HEK293 (cell line): Measurements from ENCODE around the gene RPL10.

Experiments used
- EGR2 ChIP-seq: fragments of 450-650 bp; formaldehyde crosslinking; IDR thresholded peaks from 2 replicates; pipeline ENCODE4 v1.5.1; 2016; ENCODE audit warnings: low read depth, missing biosample characterization, missing genetic modification characterization
- GLIS1 ChIP-seq: fragments of 450-650 bp; formaldehyde crosslinking; IDR thresholded peaks from 2 replicates; pipeline ENCODE4 v1.5.1; 2016; ENCODE audit warnings: missing biosample characterization, missing genetic modification characterization
- GLIS2 ChIP-seq: fragments of 450-650 bp; formaldehyde crosslinking; IDR thresholded peaks from 2 replicates; pipeline ENCODE4 v1.5.1; 2016; ENCODE audit warnings: missing biosample characterization, missing genetic modification characterization
- HIC1 ChIP-seq: fragments of 450-650 bp; formaldehyde crosslinking; IDR thresholded peaks from 2 replicates; pipeline ENCODE4 v1.5.1; 2016; ENCODE audit warnings: missing biosample characterization, missing genetic modification characterization
- IKZF3 ChIP-seq: fragments of 450-650 bp; IDR thresholded peaks from 2 replicates; pipeline ENCODE4 v1.5.0; 2018; ENCODE audit warnings: missing biosample characterization, mild to moderate bottlenecking, missing genetic modification characterization, moderate library complexity
- KLF1 ChIP-seq: fragments of 450-650 bp; formaldehyde crosslinking; IDR thresholded peaks from 2 replicates; pipeline ENCODE4 v1.5.1; 2016; ENCODE audit warnings: missing biosample characterization, missing genetic modification characterization
- KLF9 ChIP-seq: fragments of 450-650 bp; formaldehyde crosslinking; IDR thresholded peaks from 2 replicates; pipeline ENCODE4 v1.5.1; 2016; ENCODE audit warnings: missing biosample characterization, missing genetic modification characterization, low read depth
- PRDM10 ChIP-seq: fragments of 450-650 bp; formaldehyde crosslinking; IDR thresholded peaks from 2 replicates; pipeline ENCODE4 v1.5.1; 2016; ENCODE audit warnings: missing biosample characterization, missing genetic modification characterization
- PRDM2 ChIP-seq: fragments of 450-650 bp; formaldehyde crosslinking; IDR thresholded peaks from 2 replicates; pipeline ENCODE4 v1.5.1; 2016; ENCODE audit warnings: missing biosample characterization, missing genetic modification characterization, borderline replicate concordance
- SP2 ChIP-seq: fragments of 450-650 bp; formaldehyde crosslinking; IDR thresholded peaks from 2 replicates; pipeline ENCODE4 v1.5.1; 2016; ENCODE audit warnings: missing biosample characterization, missing genetic modification characterization
- SP7 ChIP-seq: fragments of 450-650 bp; formaldehyde crosslinking; IDR thresholded peaks from 2 replicates; pipeline ENCODE4 v1.5.1; 2016; ENCODE audit warnings: missing biosample characterization, missing genetic modification characterization
- WT1 ChIP-seq: fragments of 450-650 bp; formaldehyde crosslinking; IDR thresholded peaks from 2 replicates; pipeline ENCODE4 v1.5.1; 2016; ENCODE audit warnings: missing biosample characterization, missing genetic modification characterization
- ZBTB20 ChIP-seq: fragments of 450-650 bp; formaldehyde crosslinking; IDR thresholded peaks from 2 replicates; pipeline ENCODE4 v1.5.1; 2016; ENCODE audit warnings: missing biosample characterization, missing genetic modification characterization
- ZBTB49 ChIP-seq: fragments of 450-650 bp; formaldehyde crosslinking; IDR thresholded peaks from 2 replicates; pipeline ENCODE4 v1.5.1; 2016; ENCODE audit warnings: missing biosample characterization, missing genetic modification characterization, low read depth
- ZFHX2 ChIP-seq: fragments of 450-650 bp; formaldehyde crosslinking; conservative IDR thresholded peaks from 2 replicates; pipeline ENCODE4 v1.5.1; 2016; ENCODE audit warnings: missing biosample characterization, missing genetic modification characterization
- ZNF184 ChIP-seq: fragments of 450-650 bp; IDR thresholded peaks from 2 replicates; pipeline ENCODE4 v1.5.1; 2018; ENCODE audit warnings: missing biosample characterization, mild to moderate bottlenecking, missing genetic modification characterization
- ZNF2 ChIP-seq: fragments of 450-650 bp; formaldehyde crosslinking; IDR thresholded peaks from 2 replicates; pipeline ENCODE4 v1.5.1; 2016; ENCODE audit warnings: missing biosample characterization, missing genetic modification characterization
- ZNF24 ChIP-seq: fragments of 450-650 bp; formaldehyde crosslinking; IDR thresholded peaks from 2 replicates; pipeline ENCODE4 v1.5.1; 2016; ENCODE audit warnings: missing biosample characterization, missing genetic modification characterization
- ZNF335 ChIP-seq: fragments of 450-650 bp; formaldehyde crosslinking; conservative IDR thresholded peaks from 2 replicates; pipeline ENCODE4 v1.5.1; 2016; ENCODE audit warnings: missing biosample characterization, missing genetic modification characterization
- ZNF350 ChIP-seq: fragments of 450-650 bp; formaldehyde crosslinking; IDR thresholded peaks from 2 replicates; pipeline ENCODE4 v1.5.0; 2017; ENCODE audit warnings: missing biosample characterization, mild to moderate bottlenecking, missing genetic modification characterization
- ZNF366 ChIP-seq: fragments of 450-650 bp; formaldehyde crosslinking; conservative IDR thresholded peaks from 2 replicates; pipeline ENCODE4 v1.5.1; 2016; ENCODE audit warnings: missing biosample characterization, missing genetic modification characterization
- ZNF623 ChIP-seq: fragments of 450-650 bp; formaldehyde crosslinking; IDR thresholded peaks from 2 replicates; pipeline ENCODE4 v1.5.1; 2016; ENCODE audit warnings: missing biosample characterization, missing genetic modification characterization
- ZNF639 ChIP-seq: fragments of 450-650 bp; formaldehyde crosslinking; IDR thresholded peaks from 2 replicates; pipeline ENCODE4 v1.5.1; 2016; ENCODE audit warnings: missing biosample characterization, missing genetic modification characterization
- ZNF785 ChIP-seq: fragments of 450-650 bp; formaldehyde crosslinking; IDR thresholded peaks from 2 replicates; pipeline ENCODE4 v1.5.1; 2016; ENCODE audit warnings: missing biosample characterization, missing genetic modification characterization

The RPL10 gene

GRCh38 chrX:154369449-154370299 lies 28.5 kb upstream of the RPL10 start (continued):
- TF ChIP-seq ZBTB49 (tag by site-specific recombination) (no peak), ZNF785 (no peak), PRDM2 (no peak), KLF9 (tag by site-specific recombination) (peak; percentile 50), ZNF24 (no peak), ZNF366 (peak; percentile 35), ZFHX2 (tag by site-specific recombination) (peak; percentile 75), KLF1 (tag by site-specific recombination) (peak; percentile 88), SP2 (peak; percentile 66), ZBTB20 (tag by site-specific recombination) (peak; percentile 60; the same call in 1 of the 2 replicates), GLIS2 (tag by site-specific recombination) (peak; percentile 88), ZNF623 (no peak), IKZF3 (tag by site-specific recombination) (peak; percentile 25; the same call in 1 of the 2 replicates), EGR2 (tag by site-specific recombination) (peak; percentile 30; the same call in 1 of the 2 replicates), WT1 (tag by site-specific recombination) (peak; percentile 75), GLIS1 (peak; percentile 92), ZNF184 (no peak), ZNF2 (tag by site-specific recombination) (peak; percentile 93), HIC1 (peak; percentile 77), ZNF639 (tag by site-specific recombination) (no peak), SP7 (tag by site-specific recombination) (peak; percentile 52), ZNF335 (tag by site-specific recombination) (no peak), ZNF350 (tag by site-specific recombination) (no peak), PRDM10 (tag by site-specific recombination) (peak; percentile 90)
